NCI-H1436 treated with DMSO at 0.1 percent for 48 hours (cell line): ENCODE data around the gene ZNF678.
"Not testable (repeated sequence)": the region's sequence is repeated elsewhere in the genome, so short reads cannot be mapped to it uniquely, and the experiment has no call there.

Experiments used
- DNase-seq: peaks from one replicate; lab custom pipeline; 2025; lab: John Stamatoyannopoulos, UW

The ZNF678 gene

DNA sequence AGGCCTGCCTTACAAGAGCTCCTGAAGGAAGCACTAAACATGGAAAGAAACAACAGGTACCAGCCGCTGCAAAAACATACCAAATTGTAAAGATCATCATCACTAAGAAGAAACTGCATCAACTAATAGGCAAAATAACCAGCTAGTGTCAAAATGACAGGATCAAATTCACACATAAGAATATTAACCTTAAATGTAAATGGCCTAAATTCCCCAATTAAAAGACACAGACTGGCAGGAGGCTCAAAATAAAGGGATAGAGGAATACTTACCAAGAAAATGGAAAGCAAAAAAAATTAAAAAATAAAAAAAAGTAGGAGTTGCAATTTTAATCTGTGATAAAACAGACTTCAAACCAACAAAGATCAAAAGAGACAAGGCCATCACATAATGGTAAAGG lies 11.5 kb upstream of the ZNF678 start:
- not testable (repeated sequence) for DNase-seq

DNA sequence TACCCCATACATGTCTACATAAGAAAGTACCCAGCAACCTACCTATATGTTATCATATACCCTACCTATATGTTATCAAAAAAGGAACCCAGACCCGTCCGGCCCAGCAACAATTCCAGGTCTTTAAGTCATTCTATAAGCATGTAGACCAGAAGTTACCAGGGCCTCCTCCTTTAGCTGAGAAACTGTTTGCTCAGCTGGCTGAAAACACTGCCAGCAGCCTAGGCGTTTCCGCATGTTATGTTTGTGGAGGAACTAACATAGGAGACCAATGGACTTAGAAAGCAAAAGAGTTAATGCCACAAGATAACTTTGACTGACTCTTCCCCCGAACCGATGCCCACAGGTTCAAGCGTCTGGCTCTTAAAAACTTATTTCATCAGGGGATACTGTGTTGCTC lies 7.1 kb upstream of the ZNF678 start:
- no peak for DNase-seq

DNA sequence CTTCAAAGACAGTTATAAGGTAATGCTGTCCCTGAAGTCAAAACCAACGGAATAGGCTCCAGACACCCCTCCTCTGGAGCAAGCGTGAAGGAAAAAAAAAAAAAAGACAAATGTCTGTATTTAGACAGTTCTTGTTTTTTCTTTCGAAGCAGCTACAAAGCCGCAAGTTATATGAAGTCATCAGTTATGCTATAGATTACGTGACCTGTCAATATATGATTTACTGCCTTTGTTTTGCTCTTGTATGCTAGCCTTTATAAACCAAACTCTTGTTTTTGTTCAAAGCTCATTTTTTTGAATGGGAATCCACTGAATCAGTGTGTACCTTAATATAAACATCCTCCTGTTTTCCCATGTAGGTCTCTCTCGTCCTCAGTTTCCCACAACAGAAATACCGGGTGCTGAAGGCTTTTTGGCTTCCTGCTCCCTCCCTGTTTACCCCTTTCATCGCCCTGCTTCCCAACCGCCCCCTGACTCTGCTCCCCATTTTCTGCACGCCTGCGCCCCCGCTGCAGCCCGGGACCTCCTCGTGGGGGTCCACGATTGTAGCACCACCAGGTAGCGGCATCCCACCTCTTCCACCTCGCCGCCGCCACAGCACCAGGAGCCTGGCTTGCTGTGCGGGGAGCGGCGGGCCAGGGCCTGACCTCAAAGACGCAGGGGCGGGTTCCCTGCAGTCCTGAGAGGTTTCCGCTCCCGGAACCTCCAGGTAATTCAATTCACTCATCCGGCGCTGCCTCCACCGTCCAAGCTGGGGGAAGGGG lies 5.2 kb upstream of the ZNF678 start:
- DNase-seq, result no peak

DNA sequence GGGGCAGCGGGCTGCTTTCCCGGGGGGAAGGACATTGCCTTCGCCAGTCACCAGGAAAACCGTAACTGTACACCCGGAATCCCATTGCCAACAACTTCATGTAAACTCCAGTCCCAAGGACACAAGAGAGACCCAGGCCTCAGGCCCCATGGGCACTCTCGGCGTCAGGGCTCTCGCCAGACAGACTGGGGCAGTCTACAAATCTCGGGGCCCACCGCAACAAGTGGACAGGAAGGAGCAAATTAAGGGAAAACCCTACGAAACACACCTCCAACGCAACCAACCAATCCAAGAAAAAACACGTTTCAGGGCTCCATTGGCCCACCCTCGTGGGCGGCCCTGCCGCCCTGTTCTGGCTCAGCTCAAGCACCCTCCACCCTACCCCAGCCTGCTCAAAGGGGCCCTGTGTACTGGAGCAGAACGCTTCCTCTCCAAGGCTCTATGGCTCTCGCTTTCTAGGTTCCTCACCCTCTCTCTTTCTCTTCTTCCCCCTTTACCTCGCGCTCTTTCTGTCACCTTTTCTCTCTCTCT lies 4.6 kb upstream of the ZNF678 start:
- DNase-seq, result no peak

DNA sequence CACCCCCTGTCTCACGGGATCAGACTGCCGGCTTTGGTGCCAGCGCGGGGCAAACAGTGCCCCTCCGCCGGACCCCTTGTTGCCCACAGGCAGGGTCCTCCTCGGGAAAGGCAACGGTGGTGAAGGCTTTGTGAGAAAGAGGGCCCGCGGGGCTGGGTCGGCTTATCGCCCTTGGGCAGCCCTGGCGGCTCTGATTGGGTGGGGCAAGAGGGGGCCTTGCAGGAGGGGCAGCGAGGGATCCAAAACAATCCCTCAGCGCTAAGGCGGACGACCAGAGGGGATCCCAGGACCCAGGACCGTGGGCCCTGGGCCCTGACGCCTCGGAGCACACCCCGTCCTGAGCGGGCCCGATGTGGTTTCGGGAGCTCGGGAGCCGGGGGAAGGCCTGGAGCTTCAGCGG lies 3.9 kb upstream of the ZNF678 start:
- no peak for DNase-seq

DNA sequence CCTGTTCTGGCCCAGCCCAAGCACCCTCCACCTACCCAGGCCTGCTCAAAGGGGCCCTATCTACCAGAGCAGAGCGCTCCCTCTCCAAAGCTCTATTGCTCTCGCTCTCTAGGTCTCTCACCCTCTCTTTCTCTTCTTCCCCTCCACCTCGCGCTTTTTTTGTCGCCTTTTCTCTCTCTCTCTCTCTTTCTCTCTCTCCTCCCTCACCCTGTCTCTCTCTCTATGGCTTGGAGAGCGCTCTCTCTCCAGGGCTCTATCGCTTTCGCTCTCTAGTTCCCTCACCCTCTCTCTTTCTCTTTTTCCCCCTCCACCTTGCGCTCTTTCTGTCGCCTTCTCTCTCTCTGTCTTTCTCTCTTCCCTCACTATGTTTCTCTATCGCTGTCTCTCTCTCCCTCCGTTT lies 3.4 kb upstream of the ZNF678 start:
- DNase-seq, result no peak

DNA sequence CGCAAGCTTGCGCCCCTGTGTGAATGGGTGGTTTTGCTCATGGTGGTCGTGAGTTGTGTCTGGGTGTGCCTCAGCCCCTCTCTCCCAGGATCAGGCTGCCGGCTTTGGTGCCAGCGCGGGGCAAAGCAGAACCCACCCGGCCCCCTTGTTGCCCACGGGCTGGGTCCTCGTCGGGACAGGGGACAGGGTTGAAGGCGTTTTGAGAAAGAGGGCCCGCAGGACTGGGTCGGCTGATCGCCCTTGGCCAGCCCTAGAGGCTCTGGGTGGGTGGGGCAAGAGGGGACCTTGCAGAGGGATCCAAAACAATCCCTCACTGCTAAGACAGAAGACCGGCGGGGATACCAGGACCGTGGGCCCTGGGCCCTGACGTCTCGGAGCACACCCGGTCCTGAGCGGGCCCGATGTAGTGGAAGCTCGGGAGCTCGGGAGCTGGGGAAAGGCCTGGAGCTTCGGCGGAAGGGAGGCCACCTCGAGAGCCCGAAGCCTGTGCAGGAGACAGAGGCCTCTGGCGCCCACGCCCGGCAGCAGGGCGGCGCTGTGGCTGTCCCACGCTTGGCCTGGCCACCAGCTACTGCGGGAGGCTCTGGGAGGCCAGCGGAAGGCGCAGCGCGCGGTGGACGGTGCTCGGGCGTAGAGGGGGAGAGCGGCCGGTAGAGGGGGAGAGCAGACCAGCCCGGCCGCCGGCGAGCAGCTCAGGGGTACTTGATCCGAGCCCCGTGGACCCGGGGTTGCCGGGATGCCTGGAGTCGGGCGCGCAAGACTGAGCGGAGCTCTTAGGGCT lies 2.8 kb upstream of the ZNF678 start:
- no peak for DNase-seq

DNA sequence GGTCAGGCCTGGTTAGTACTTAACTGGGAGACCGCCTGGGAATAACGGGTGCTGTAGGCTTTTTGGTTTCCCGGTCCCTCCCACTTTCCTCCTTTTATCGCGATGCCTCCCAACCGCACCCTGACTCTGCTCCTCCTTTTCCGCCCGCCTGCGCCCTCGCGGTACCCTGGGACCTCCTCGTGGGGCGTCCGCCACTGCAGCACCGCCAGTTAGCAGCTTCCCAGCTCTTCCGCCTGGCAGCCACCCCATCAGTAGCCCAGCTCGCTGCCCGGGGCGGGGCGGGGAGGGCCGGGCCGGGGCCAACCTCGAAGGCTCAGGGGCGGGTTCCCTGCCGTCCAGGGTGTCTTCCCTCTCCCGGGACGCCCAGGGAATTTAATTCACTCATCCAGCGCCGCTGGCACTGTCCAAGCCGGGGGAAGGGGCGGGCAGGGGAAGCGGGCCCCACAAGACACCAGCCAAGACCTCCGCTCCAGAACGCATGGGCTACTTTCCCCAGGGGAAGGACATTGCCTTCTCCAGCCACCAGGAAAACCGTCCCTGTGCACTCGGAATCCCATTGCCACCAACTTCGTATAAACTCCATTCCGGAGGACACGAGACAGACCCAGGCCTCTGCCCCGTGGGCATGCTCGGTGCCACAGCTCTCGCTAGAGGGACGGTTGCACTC lies 2.0 kb upstream of the ZNF678 start:
- DNase-seq, result no peak

DNA sequence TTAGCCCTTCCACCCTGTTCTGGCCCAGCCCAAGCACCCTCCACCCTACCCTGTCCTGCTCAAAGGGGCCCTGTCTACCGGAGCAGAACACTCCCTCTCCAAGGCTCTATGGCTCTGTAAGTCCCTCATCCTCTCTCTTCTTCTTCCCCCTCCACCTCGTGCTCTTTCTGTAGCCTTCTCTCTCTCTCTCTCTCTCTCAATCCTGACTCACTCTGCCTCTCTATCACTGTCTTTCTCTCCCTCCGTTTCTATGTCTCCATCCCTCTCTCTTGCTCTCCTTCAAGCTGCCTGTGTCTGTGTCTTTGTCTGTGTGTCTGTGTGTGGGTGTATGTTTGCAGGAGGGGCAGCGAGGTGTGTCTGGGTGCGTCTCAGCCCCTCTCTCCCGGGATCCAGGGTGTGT lies 1.3 kb upstream of the ZNF678 start:
- DNase-seq, result no peak

DNA sequence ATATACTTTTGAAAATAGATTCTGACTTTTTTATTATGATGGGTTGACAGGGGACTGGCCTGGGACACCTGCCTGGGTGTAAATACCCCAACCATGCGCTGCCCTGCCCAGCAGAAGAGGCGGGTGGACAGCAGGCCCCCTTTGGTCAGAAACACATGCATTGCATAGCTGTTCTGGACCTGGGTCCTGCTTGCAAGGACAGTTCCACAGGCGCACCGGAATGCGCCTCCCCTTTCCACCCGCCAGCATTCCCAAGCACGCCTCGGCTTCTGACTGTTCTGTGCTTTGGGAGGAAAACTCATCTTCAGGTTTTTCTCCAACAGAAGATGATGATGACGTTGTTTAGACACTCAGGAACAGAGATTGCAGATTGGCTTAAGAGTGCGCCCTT lies 428 bp upstream of the ZNF678 start:
- DNase-seq, result no peak

DNA sequence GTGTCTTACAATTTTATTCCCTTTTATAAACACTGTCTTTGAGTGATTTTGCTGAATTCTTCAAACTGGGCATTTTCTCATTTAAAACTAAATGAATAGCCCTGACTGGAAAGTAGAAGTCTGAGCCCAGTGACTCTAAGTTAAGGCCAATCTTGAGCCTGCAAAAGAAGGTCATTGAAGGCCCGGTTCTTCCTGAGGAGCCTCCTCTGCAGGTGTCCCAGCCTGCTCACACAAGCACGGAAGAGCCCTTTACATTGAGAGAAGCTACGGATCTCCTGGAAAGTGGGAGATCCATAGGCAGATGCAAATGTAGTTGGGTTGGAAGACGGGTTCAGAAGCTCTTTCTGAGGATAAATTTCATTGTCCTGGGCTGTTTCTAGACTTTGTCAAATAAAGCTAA lies 3.9 kb downstream of the ZNF678 start:
- no peak for DNase-seq

DNA sequence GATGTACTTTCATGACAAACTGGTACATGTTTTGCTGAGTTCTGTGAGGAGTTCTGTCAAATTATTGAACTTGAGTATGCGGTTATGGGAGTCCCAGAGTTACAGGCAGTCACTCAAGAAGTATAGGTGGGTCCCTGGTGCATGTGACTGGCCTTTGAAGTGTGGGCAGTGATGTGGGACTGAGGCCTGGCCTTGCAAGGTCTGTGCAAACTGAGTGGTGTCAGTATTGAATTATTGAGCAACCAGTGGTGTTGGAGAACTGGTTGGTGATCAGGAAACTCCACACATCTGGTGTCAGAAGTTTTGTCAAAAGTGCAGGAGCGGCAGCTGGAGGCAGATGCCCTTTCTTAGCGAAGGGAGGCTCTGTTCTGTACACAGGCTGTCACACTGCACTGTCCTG lies 5.2 kb downstream of the ZNF678 start:
- DNase-seq, result no peak

DNA sequence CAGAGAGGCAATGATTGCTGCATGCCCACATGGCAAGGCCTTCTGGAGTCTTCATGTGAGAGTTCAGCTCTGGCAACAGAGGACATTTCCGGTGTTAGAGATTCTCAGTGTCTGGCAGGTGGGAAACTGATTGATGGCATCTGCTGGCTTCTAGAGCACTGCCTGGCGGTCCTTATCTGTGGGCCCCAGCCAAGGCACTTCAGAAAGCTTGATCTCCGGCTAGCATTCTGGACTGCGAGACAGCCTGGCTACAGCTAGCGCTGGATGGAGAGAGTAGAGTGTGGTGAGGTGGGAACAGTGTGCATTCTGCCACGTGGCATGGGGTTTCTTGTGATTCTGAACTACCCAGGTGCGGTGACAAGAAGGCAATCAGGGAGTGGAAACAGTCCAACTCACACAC lies 9.4 kb downstream of the ZNF678 start:
- DNase-seq, result no peak

DNA sequence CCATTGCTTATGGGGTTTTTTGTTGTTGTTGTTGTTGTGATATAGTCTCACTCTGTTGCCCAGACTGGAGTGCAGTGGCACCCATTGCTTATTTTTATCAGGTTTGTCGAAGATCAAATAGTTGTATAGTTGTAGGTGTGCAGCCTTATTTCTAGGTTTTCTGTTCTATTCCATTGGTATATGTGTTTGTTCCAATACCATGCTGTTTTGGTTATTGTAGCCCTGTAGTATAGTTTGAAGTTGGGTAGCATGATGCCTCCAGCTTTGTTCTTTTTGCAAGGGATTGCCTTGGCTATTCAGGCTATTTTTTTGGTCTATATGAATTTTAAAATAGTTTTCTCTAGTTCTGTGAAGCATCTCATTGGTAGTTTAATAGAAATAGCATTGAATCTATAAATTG lies 11.6 kb downstream of the ZNF678 start:
- DNase-seq, result no peak

DNA sequence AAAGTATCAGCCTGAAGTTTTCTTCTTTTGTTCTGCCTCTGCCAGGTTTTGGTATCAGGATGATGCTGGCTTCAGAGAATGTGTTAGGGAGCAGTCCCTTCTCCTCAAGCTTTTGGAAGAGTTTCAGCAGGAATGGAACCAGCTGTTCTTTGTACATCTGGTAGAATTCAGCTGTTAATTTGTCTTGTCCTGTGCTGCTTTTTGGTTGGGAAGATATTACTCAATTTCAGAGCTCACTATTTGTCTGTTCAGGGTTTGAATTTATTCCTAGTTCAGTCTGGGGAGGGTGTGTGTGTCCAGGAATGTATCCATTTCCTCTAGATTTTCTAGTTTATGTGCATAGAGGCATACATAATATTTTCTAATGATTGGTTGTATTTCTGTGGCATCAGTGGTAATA lies 12.8 kb downstream of the ZNF678 start:
- DNase-seq, result no peak

DNA sequence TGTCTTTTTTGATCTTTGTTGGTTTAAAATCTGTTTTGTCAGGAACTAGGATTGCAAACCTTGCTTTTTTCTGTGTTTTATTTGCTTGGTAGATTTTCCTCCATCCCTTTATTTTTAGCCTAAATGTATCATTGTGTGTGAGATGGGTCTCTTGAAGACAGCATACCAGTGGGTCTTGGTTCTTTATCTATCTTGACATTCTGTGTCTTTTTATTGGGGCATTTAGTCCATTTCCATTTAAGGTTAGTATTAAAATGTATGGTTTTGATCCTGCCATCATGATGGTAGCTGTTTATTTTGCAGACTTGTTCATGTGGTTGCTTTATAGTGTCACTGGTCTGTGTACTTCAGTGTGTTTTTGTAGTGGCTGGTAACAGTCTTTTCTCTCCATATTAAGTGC lies 14.1 kb downstream of the ZNF678 start:
- DNase-seq, result no peak

DNA sequence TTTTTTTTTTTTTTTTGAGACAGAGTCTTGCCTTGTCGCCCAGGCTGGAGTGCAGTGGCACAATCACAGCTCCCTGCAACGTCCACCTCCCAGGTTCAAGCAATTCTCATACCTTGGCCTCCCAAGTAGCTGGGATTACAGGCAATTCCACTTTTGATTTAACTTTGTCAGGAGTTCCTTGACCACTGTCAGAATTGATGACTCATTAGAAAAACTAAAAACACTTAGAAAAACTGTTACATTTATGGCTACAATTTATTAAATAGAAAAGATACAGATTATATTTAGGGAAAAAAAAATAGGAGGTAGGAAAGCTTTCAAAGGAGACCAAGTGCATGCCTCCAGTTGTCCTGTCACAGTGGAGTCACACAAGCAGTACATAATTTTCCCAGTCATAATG lies 20.0 kb downstream of the ZNF678 start:
- no peak for DNase-seq

DNA sequence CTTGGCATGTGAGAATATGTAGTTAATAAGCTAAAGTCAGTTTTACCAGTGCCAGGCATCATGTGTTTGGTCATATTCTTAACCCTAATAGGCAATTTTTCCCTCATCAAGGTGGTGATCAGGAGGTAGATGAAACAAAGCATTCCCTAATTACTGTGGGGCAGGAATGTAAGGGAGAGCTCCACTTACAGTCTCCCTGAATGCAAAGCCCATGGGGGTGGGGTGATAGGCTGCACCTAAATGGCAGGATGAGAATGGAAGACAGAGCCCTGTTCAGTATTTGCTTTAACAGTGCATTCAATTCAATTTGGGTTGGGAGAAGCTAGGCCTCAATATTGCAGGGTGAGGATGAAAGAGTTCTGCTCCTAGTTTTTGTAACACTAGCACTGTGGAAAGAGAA lies 23.4 kb downstream of the ZNF678 start:
- DNase-seq, result no peak

DNA sequence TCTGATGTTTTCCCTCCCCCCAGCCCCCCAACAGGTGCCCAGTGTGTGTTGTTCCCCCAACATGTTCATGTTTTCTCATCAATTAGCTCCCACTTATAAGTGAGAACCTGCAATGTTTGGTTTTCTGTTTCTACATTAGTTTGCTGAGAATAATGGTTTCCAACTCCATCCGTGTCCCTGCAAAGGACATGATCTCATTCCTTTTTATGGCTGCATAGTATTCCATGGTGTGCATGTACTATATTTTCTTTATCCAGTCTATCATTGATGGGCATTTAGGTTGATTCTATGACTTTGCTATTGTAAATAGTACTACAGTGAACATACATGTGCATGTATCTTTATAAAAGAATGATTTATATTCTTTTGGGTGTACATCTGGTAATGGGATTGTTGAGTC lies 24.6 kb downstream of the ZNF678 start:
- no peak for DNase-seq

DNA sequence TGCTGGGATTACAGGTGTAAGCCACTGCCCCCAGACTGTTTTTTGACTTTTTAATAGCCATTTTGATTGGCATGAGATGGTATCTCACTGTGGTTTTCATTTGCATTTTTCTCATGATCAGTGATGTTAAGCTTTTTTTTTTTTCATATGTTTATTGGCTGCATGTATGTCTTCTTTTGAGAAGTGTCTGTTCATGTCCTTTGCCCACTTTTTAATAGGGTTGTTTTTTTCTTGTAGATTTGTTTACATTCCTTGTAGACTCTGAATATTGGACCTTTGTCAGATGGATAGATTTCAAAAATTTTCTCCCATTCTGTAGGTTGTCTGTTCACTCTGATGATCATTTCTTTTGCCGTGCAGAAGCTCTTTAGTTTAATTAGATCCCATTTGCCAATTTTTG lies 25.4 kb downstream of the ZNF678 start:
- DNase-seq, result not testable (repeated sequence)

DNA sequence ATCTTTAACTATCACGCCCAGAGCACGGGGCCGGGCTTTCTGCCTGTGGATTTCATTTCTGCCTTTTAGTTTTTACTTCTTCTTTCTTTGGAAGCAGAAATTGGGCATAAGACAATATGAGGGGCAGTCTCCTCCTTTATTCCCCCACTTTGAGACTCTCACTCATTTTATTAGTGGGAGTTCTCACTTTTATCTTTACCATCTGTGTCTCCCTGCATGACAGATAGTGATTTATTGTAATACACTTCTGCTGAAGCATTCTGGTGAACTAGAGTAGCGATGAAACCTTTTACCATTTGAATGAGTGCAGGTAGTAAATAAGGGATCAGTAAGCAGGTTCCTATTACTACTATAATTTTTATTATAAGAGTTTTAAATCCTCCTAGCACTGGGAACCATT lies 26.4 kb downstream of the ZNF678 start:
- DNase-seq, result not testable (repeated sequence)

DNA sequence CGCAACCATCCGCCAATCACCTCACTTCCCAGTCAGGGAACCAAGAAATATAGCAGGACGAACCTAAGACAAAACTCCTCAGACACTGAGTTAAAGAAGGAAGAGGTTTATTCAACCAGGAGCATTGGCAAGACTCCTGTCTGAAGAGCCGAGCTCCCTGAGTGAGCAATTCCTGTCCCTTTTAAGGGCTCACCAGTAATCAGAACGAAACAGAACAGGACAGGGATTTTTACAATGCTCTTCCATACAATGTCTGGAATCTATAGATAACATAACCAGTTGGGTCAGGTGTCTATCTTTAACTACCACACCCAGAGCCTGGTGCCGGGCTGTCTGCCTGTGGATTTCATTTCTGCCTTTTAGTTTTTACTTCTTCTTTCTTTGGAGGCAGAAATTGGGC lies 32.9 kb downstream of the ZNF678 start:
- not testable (repeated sequence) for DNase-seq

DNA sequence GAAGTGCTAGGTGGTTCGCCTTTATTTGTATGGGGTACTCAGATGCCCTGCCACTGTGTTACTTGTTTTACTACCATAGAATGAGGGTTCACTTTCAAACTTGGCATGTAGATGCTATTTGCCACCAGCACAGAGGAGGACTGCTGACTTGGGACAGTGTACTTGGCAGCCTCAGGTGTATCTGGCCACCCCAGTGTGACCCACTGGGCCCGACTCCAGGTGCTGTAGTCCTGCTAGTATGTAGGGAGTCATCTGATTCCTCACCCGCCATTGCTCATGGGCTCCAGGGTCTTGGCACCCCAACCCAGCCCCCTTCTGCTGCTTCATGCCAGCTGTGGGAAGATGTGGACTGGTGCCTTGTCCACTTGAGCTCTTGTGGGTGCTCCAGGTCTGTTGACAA lies 40.0 kb downstream of the ZNF678 start:
- no peak for DNase-seq
